Kidney (tissue), 14 donors: Measurements from ENCODE around the gene WDR70. TPM values are rescaled to one million over a fixed set of nuclear protein-coding genes. Genes with fewer than 3 reads are reported as not detected.

Experiments used
- DNase-seq, 5 donors: peaks; one replicate each; pipeline ENCODE4 v3.0.0-alpha.2; 2013 to 2020
- FAIRE-seq: peaks from 2 replicates; lab custom pipeline; 2012; peaks lifted over from hg19 to GRCh38; lab: Jason Lieb, UNC
- H3K27ac ChIP-seq, 2 donors: one replicate each; pipeline ENCODE4 v1.7.0; 2013; ENCODE audit warnings: low read depth in 2 of 2, low read length in 2 of 2, inconsistent platforms in 1 of 2
- H3K27me3 ChIP-seq: one replicate; pipeline ENCODE4 v1.7.1; 2013; ENCODE audit warnings: low read length, inconsistent platforms; ENCODE audit not compliant: control insufficient read depth, insufficient read depth
- H3K36me3 ChIP-seq, 3 donors: one replicate each; pipeline versions ENCODE4 v1.7.0 to v1.7.1; 2013; ENCODE audit warnings: low read length in 3 of 3, control low read depth in 1 of 3, inconsistent platforms in 1 of 3; ENCODE audit not compliant: insufficient read depth in 3 of 3, control insufficient read depth in 2 of 3
- H3K4me1 ChIP-seq, 3 donors: one replicate each; pipeline versions ENCODE4 v1.7.0 to v1.7.1; 2013; ENCODE audit warnings: low read length in 3 of 3, inconsistent platforms in 1 of 3, low read depth in 1 of 3; ENCODE audit not compliant: control insufficient read depth in 2 of 3, insufficient read depth in 2 of 3
- H3K4me3 ChIP-seq, 3 donors: one replicate each; pipeline versions ENCODE4 v1.7.0 to v1.8.1; 2013; ENCODE audit warnings: low read length in 3 of 3, control low read depth in 1 of 3, inconsistent platforms in 1 of 3
- H3K9ac ChIP-seq, 3 donors: one replicate each; pipeline versions ENCODE4 v1.7.0 to v1.7.1; 2013; ENCODE audit warnings: low read length in 3 of 3, control low read depth in 1 of 3, inconsistent platforms in 1 of 3
- H3K9me3 ChIP-seq, 3 donors: one replicate each; pipeline versions ENCODE4 v1.7.0 to v1.7.1; 2013; ENCODE audit warnings: low read length in 3 of 3, control low read depth in 1 of 3, inconsistent platforms in 1 of 3; ENCODE audit not compliant: control insufficient read depth in 2 of 3, insufficient read depth in 1 of 3
- CTCF ChIP-seq: IDR thresholded peaks from 3 replicates; pipeline ENCODE4 v1.5.1; 2012; ENCODE audit warnings: mild to moderate bottlenecking, moderate library complexity, borderline replicate concordance; ENCODE audit not compliant: insufficient read depth; ENCODE audit errors: extremely low read depth
- intact Hi-C: fragments of 100-400 bp; cut with DNase I; formaldehyde crosslinking; loops from one replicate; pipeline ENCODE4 v1.11.1; 2022
- polyA plus RNA-seq: library from polyadenylated mRNA; stranded (reverse); fragments of 350-450 nt; fragmentation: Illumina TruSeq; extraction: RNeasy Lipid Tissue Mini Kit (QIAGEN cat#74804); gene quantifications from one replicate; pipeline ENCODE4 v1.2.3, GENCODE V29; 2014; ENCODE audit warnings: low read depth, low replicate concordance; ENCODE audit not compliant: insufficient read depth
- total RNA-seq: library from RNA; stranded (reverse); fragmentation: NEBNext Ultra II Directional; extraction: Animal tissue kit (Norgen Biotek cat#: 25700); gene quantifications from one replicate; pipeline ENCODE4 v1.2.1, GENCODE V29; 2021
- donor health status: control.
- donor health status: control.
- donor health status: control.
- donor health status: control.
- donor health status: control.
- donor health status: DM: yes; HTN: yes; CAD: no.
- donor health status: Normal renal cell carcinoma (clear cell type).

WDR70 gene
- total and polyA plus RNA-seq, 2 donors from 2014 or later, result 27.2 to 32.3 TPM

GRCh38 chr5:37717613-37718431 lies 338.7 kb downstream of the WDR70 start:
- intact Hi-C loops, result no loop called here
- H3K27ac ChIP-seq, result no peak overlapping the region

GRCh38 chr5:37720550-37720952 lies 341.4 kb downstream of the WDR70 start:
- H3K27ac ChIP-seq, result no peak overlapping the region
- no peaks in the 10 kb centered on the region for H3K27me3 ChIP-seq
- DNase-seq, result no peak
- FAIRE-seq, result no peak
- peaks cover 0 to 6% (median 5%) of the 10 kb centered on the region in 3 donors for H3K36me3 ChIP-seq
- H3K4me1 ChIP-seq, result peaks cover 0 to 4% (median 0%) of the 10 kb centered on the region in 3 donors
- no peak overlapping the region for H3K4me3 ChIP-seq
- intact Hi-C loops, result no loop called here
- no peak overlapping the region for H3K9ac ChIP-seq
- TF ChIP-seq CTCF, result no peak
- no peaks in the 10 kb centered on the region for H3K9me3 ChIP-seq

More at GRCh38 chr5:37717613-37718431, 338.7 kb downstream of the WDR70 start:
- peak in 4 of 5 donors; percentile 85 to 95 (median 92) for DNase-seq
- H3K4me3 ChIP-seq, result no peak overlapping the region
- no peaks in the 10 kb centered on the region for H3K9me3 ChIP-seq
- H3K4me1 ChIP-seq, result peaks cover 0 to 4% (median 0%) of the 10 kb centered on the region in 3 donors
- no peak for FAIRE-seq
- TF ChIP-seq CTCF, result no peak
- H3K9ac ChIP-seq, result no peak overlapping the region
- H3K36me3 ChIP-seq, result peaks cover 0 to 5% (median 3%) of the 10 kb centered on the region in 3 donors
- no peaks in the 10 kb centered on the region for H3K27me3 ChIP-seq

GRCh38 chr5:37721447-37721871 lies 342.3 kb downstream of the WDR70 start:
- FAIRE-seq (no peak), DNase-seq (no peak)
- peaks cover 0 to 4% (median 0%) of the 10 kb centered on the region in 3 donors for H3K4me1 ChIP-seq
- peaks cover 0 to 6% (median 5%) of the 10 kb centered on the region in 3 donors for H3K36me3 ChIP-seq
- TF ChIP-seq CTCF, result no peak
- no peak overlapping the region for H3K9ac ChIP-seq
- intact Hi-C loops, result no loop called here
- H3K27ac ChIP-seq, result no peak overlapping the region
- no peak overlapping the region for H3K4me3 ChIP-seq
- H3K9me3 ChIP-seq, result no peaks in the 10 kb centered on the region
- H3K27me3 ChIP-seq, result no peaks in the 10 kb centered on the region
